ENCODE data around the gene COL21A1. TPM values are rescaled to one million over a fixed set of nuclear protein-coding genes. Genes with fewer than 3 reads are reported as not detected.
"Not testable (repeated sequence)": the region's sequence is repeated elsewhere in the genome, so short reads cannot be mapped to it uniquely, and the experiment has no call there.

The COL21A1 gene
- 100 to 1,000 TPM in 2 of 3 donors, 10 to 100 TPM in 1; 92.7 to 117 (median 105) TPM for polyA plus RNA-seq (ENCODE audit: insufficient read length in 3 of 3)
- long read RNA-seq, donor 1, partial matches to known transcripts, result 0 of 4 reads
- long read RNA-seq, donor 1, other reads (novel, unspliced or antisense), result 0 of 4 reads
- long read RNA-seq, donor 2, partial matches to known transcripts, result 166 of 176 reads
- long read RNA-seq, donor 2, other reads (novel, unspliced or antisense), result 6 of 176 reads
- long read RNA-seq, donor 3, transcript COL21A1-209 (3 exons, 1,413 nt), result major isoform, 7 of 25 reads
- long read RNA-seq, donor 3, partial matches to known transcripts, result 17 of 25 reads
- long read RNA-seq, donor 3, other reads (novel, unspliced or antisense), result 0 of 25 reads
- long read RNA-seq, donor 4, partial matches to known transcripts, result 0 of 3 reads
- long read RNA-seq, donor 4, other reads (novel, unspliced or antisense), result 0 of 3 reads
- long read RNA-seq, donor 5, partial matches to known transcripts, result 0 of 2 reads
- long read RNA-seq, donor 5, other reads (novel, unspliced or antisense), result 0 of 2 reads
- long read RNA-seq, donor 6, partial matches to known transcripts, result 0 of 3 reads
- long read RNA-seq, donor 6, other reads (novel, unspliced or antisense), result 0 of 3 reads
- long read RNA-seq, donor 7, partial matches to known transcripts, result 32 of 36 reads
- long read RNA-seq, donor 7, other reads (novel, unspliced or antisense), result 0 of 36 reads
- long read RNA-seq, donor 8, partial matches to known transcripts, result 15 of 19 reads
- long read RNA-seq, donor 8, other reads (novel, unspliced or antisense), result 0 of 19 reads
- long read RNA-seq, donor 9, partial matches to known transcripts, result 212 of 223 reads
- long read RNA-seq, donor 9, other reads (novel, unspliced or antisense), result 10 of 223 reads
- long read RNA-seq, donor 10, partial matches to known transcripts, result 0 of 1 reads
- long read RNA-seq, donor 10, other reads (novel, unspliced or antisense), result 0 of 1 reads
- long read RNA-seq, donor 11, partial matches to known transcripts, result 5 of 6 reads
- long read RNA-seq, donor 11, other reads (novel, unspliced or antisense), result 0 of 6 reads
- long read RNA-seq, donor 12, partial matches to known transcripts, result 6 of 11 reads
- long read RNA-seq, donor 12, other reads (novel, unspliced or antisense), result 5 of 11 reads
- long read RNA-seq, donor 13, partial matches to known transcripts, result 0 of 3 reads
- long read RNA-seq, donor 13, other reads (novel, unspliced or antisense), result 0 of 3 reads
- long read RNA-seq, donor 14, transcript COL21A1-209 (3 exons, 1,413 nt), result major isoform, 7 of 43 reads
- long read RNA-seq, donor 14, partial matches to known transcripts, result 33 of 43 reads
- long read RNA-seq, donor 14, other reads (novel, unspliced or antisense), result 0 of 43 reads
- long read RNA-seq, donor 15, partial matches to known transcripts, result 0 of 3 reads
- long read RNA-seq, donor 15, other reads (novel, unspliced or antisense), result 0 of 3 reads
- long read RNA-seq, donor 16, transcript COL21A1-209 (3 exons, 1,413 nt), result major isoform, 6 of 11 reads
- long read RNA-seq, donor 16, partial matches to known transcripts, result 0 of 11 reads
- long read RNA-seq, donor 16, other reads (novel, unspliced or antisense), result 5 of 11 reads

DNA sequence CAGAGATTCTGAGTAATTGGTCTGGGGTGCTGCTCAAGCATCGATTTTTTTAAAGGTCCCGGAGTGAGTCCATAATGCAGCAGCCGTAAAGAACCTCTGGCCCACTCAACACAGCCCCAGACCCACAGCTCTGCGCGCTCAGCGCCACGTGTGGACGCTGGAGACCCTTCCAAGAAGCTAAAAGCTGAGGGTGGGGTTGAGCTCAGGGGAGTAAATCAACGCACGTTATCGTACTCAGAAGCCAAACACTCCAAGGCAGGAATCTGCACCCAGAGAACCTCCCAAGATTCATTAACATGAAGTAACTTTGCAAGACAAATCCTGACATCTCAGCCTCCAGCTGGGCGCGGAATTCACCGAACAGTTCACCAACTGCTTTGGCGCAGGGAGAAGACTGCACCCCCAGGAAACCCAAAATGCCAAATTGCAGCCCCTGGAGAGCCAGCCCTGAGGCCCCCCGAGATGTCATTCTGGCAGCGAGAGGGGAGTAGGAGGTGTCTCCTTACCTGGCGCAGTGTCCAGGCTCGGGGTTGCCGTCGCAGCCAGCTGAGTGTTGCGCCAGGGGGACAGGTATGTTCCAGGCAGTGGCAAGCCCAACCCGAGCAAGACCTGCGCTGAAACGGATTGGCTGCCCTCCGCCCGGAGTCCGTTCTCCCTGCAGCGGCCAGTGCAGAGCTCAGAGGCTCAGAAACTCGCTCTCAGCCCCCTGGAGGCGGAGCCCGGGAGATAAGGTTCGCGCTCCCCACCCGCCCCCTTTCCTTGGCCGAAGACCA lies at the start of gene COL21A1:
Gene COL21A1 (minus strand): TSS at position 700 of the 773 bp plus-strand sequence. CDS start 64,962 bp downstream, outside the sequence.
- DNase-seq, result no peak

DNA sequence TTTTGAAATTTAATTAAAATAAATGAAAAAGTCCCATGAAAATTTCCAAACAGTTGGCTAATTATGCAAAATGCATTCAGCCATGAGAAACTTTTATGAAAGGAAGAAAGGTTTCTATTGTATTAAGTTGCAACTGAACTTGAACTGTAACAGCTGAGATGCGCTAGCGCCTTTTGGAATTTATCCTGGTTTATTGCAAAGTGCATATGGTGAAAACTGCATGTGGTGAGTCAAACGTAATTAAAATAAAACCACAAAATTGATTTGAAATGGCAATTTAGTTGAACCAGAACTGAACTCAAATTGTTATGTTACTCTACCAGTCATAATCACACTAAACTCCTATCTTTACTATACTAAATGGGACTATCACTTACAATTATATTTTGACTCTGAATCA lies 46.4 kb upstream of the COL21A1 start:
- no peak for DNase-seq

DNA sequence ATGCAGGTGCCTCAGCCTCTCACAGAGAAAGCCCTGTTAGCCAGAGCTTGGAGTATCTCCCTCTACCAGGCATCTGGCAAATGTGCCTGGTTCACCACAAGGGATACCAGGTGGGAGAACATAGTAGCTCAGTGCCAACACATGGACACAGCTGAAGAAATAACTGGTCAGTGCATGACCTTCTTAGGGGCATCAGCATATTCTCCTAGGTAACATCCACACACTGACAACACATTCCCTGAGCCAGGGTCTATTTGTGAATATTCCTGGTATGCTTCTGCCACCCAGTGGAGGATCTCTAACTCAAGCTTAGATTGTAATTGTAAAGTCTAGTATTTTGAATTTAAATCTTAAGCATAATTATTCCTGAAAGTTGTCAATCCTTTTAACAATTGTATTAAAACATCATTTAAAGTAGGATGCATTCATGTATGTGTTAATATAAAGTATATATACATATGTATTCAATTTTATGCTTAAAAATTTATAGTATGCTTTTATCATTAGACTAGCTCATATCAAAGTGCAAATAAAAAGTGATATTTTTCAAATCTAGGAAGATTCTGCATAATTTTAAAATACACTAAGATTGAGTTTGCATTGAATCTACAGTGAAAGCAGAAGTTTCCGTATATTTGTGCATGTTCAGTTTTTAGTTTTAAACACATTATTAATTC lies 45.3 kb upstream of the COL21A1 start:
- peak; percentile 66 for DNase-seq

DNA sequence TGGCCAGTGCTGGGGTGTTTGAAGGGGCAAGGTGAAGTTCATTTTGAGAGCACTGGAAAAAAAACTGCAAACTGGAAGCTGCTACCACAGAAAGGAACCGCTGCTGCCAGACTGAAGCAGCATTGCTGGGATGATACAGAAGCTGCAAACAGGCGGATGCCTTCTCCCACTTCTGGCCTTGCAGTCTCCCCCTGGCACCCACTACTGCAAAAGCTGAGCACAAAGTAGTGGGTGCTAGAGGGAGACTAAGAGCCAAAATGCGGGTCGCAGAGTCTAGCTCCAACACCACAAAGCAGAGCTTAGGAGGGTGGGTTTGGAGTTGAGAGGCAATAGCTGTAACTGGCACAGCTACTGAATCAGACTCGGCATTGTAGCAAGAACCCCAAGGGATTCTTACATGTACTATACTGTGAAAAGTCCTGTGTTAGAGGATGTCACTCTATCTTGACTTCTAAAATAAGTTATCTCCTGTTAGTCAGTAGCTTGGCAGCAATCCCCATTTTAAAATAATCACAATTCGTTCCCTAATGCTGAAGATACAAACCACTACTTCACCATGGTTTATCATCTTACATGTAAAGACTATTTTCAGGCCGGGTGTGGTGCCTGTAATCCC lies 44.0 kb upstream of the COL21A1 start:
- no peak for DNase-seq

DNA sequence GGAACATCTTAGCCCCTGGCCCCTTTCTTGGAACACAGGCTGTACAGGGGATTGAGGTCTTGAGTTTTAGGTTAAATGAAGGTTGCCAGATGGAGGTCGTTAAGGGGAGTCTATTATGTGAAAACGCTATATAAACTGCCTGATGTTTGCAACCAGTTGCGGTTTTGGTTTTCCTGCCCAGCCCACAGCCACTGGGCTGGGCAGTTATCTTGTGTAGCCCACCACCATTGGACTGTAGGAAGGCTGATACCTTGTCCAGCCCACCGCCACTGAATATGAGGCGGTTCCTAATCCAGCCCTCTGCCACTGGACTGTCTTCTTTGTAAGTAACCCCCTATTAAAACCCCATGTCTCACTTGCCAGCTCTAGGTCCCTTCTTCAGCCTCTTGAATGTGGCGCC lies 42.3 kb upstream of the COL21A1 start:
- DNase-seq, result no peak

DNA sequence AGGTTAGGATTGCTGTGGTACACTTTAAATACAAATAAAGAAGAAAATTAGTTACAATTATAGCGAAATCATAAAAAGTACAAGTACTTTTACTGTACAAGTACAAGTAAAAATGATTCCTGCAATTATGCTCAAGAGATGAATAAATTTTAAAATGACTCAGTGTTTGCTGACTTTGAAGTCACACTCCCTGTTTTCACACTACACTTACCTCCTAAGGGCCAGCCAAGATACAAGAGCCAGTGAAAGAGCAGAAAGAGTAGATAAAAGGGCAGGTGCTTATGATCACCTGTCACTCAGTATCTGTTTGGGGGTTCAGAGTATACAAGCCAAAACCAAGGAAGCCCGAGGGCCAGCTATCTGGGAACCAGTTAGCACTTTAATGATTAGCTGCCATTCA lies 41.0 kb upstream of the COL21A1 start:
- no peak for DNase-seq

DNA sequence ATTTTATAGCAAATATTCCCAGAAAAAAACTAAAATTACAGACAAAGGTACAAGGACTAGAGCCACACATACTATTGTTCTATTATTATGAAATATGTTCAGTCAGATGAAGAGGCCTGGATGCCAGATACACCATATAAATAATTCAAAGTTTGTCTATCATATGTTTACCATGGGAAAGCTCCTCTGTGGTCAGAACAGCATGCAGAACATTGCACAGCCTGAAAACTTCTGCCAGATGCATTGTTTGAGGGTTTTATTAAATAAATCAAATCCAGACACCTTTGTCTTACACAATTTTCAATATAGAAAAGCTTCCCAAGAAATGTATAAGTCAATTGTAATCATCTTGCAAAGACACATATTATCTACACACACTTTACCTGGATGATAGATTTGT lies 35.0 kb upstream of the COL21A1 start:
- DNase-seq, result no peak

DNA sequence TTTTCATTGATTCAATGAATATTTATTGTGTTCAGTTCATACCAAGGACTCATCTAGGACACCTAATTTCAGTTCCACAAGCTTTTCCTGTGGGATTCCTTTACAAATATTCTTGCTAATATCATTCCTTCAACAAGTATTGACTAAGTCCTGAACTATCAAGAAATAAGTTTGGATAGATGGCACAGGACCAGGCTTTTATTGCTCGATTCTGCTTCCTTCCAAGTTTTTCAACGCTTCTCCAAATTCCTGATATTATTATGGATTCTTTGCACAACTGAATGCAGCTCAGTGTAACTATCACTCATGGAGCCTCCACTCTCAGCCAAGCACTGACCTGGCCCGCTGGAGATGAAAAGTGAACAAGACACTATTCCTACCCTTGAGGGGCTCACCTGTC lies 32.7 kb upstream of the COL21A1 start:
- DNase-seq, result no peak

DNA sequence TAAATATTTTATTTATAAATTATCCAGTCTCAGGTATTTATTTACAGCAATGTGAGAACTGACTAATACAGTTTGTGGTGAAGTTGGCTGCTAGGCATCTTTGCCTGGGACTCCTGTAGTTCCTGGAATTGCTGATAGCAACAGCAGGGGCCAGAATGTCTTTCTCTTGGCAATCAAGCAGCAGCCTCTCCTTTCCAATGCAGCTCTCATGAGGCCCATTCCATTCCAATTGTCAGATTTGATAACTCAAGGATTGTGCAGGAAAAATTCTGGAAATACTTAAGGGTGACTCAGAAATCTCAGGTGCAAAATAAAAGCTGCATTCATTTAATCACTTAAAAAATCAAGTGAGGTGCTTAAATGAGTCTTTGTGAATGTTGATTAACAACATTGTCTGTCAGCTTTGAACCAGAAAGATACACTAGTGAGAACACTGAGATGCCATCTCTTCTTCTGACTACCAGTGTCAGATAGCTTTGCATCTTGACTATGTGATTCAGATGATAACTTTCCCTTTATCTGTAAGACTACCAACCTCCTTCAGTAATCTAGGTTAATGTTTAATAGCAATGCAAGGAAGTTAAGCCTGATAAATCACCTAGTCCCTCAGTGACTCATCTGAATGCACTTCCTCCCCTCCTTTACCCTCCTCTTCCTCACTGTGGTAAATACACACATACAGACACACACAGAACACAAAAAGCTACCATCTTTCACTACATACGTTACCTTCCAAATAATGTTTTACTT lies 32.1 kb upstream of the COL21A1 start:
- DNase-seq, result no peak

DNA sequence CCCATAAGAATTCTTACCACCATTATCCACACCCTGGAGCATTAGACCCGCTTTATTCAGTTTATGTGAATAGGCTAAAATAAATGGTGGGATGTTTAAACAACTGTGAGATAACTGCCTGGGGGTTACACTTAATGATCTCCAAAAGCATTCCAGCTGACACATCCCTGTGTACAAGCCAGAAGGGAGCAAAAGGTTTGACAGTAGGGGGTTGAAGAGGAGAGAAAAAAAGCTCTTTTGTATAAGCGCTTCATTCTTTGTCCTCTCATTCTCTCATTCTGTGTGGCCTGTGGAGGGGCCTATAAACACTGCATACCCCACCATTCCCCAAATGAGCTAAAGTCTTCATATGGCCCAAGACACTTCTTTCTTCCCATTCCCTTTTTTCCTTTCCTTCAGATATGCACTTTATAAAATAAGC lies 30.8 kb upstream of the COL21A1 start:
- no peak for DNase-seq

DNA sequence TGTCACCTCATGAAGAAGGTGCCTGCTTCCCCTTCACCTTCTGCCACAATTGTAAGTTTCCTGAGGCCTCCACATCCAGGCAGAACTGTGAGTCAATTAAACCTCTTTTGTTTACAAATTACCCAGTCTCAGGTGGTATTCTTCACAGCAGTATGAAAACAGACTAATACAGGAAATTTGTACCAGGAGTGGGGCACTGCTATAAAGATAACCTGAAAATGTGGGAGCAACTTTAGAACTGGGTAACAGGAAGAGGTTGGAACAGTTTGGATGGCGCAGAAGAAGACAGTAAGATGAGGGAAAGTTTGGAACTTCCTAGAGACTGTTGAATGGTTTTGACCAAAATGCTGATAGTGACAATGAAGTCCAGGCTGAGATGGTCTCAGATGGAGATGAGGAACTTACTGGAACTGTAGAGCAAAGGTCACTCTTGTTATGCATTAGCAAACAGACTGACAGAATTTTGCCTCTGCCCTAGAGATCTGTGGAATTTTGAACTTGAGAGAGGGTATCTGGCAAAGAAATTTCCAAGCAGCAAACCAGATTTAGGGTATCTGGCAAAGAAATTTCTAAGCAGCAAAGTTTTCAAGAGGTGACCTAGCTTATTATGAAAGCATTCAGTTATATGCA lies 23.5 kb upstream of the COL21A1 start:
- no peak for DNase-seq

DNA sequence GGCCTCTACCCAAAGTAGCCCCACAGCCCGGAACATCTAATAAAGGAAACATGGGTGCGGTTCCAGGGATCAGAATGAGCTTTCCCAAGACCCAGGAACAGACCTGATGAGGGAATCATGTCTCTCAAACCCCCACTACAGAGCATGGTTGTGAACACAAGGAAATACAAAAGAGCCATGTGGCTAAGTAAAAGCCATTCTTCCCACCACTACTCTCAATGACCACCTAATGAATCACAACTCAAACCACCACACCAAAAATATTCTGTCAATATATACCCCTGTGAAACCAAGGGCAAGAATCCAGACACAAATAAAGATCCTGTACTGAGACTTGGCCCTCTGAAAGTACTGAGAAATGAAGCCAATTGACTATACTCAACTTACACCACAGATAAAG lies 20.9 kb upstream of the COL21A1 start:
- DNase-seq, result no peak

DNA sequence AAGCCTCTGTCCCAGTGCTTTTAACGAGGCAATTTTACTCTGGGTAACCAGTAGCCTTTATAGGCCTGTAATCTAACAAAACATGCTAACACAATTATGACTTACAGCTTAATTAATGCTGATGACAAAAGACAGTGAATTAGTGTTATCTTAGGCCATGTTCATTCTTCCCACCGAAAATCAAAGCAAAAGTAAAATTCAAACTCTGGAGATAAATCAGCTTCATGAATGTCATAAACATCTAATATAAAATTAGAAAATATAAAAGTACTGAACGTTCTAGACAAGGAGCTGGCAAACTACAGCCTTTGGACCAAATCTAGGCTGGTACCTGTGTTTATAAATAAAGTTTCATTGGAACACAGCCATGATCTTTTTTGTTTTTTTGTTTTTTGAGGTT lies 18.6 kb upstream of the COL21A1 start:
- no peak for DNase-seq

DNA sequence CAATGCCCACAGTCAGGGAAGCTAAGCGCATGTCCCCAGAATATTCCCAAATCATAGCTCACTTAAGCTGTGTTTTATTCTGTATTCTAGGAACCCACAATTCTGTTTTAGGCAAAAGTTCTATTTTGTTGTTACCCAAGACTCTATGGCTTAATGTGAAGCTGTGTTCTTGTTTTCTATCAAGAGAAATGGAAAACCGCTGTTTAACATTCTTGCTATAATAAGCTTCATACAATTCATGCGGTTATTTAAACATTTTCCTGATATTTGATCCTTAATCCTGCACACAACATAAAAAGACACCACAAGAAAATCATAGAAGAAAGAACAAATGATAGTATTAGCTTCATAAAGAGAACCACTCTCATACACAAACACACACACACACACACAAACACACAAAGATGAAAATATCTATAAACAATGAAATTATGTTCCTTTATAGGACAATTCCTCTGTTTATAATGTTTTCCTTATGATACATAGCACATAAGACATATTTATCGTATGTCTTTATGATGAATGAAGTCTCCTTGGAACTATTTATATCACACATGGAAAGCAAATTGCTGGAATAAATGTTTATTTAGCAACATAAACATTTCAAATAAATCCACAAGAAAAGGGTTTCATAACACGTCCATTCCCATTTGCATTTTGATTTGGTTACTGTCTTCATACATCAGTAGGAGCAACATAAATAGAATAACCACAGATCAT lies 16.4 kb upstream of the COL21A1 start:
- DNase-seq, result no peak

DNA sequence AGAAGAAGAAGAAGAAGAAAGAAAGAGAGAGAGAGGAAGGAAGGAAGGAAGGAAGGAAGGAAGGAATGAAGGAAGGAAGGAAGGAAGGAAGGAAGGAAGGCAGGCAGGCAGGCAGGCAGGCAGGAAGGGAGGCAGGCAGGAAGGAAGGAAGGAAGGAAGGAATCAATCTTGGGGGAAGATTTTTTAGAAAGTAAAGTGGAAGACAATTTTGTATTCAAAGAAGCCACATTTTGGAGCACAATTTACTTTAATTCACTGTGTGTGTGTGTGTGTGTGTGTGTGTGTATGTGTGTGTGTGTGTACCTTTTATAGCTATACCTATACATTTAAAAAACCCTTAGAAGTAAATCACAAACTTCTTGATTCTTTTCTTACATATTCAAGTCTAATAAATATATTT lies 13.2 kb upstream of the COL21A1 start:
- DNase-seq, result not testable (repeated sequence)

DNA sequence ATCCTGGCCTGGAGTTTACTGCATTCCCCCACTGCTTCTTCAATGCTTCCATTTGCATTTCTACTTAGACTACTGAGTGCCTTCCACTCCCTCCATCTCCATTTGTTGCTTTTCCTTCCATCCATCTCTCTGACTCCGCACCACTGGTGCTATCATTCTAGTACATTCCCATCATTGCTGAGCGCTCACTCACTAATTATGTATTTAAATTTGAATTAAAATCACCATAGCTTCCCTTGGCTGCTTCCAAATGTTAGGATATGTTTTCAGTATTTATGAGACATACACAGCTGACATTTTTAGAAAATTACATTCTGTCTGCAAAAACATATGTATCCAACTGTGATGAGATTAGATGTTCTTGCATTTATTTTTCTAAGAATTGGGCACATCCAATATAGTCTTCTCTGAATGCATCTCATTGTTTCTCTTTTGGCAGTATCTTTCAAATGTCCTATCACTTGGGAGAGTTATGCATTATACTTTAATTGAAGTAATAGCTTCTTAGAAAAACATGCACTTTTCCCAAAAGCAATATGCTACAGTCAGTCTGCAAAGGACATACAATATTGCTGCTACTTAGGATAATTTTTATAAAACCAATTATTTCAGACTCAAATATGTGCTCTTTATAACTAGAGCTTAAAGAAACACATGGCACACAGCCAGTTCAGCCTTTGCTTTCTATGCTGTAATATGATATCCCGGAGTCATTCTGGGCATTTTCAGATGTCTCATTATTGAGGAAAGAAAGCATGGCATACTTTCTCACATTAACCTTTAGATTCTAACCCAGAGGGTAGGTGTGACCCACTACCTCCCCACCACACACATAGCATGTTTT lies 12.1 kb upstream of the COL21A1 start:
- no peak for DNase-seq

DNA sequence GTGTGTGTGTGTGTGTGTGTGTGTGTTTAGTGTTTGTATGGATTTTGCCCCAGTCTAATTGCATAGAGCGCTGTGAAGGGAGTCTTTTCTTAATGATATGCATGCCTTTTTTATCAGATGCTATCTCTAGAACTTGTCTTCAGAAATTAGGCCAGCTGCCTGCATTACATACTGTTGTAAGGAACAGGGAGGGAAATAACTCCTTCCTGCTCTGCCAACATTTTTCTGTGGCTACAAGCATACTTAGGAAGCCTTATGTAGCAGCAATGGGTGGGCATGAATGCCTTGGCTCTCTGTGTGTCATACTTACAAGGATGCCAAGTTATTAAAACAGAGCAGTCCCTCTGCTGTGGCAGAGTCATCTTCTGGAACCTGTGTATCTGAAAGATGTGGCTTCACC lies 8.0 kb upstream of the COL21A1 start:
- no peak for DNase-seq
